DOHH2 (cell line): ENCODE results near the gene ZNF544.
"Not testable (repeated sequence)": the region's sequence is repeated elsewhere in the genome, so short reads cannot be mapped to it uniquely, and the experiment has no call there.

Experiments
- H3F3A ChIP-seq: fragments of 200-600 bp; sonication (generic), shearing (Covaris generic); 2 replicates; pipeline ENCODE4 v1.6.0; 2016; ENCODE audit warnings: antibody characterized with exemption, mild to moderate bottlenecking; ENCODE audit not compliant: control insufficient read depth, insufficient read depth
- H3K27ac ChIP-seq: fragments of 200-600 bp; sonication (generic); 2 replicates; pipeline ENCODE4 v1.5.1; 2014; ENCODE audit warnings: low read depth, mild to moderate bottlenecking, low read length, moderate library complexity
- H3K27me3 ChIP-seq: fragments of 200-600 bp; sonication (generic); 2 replicates; pipeline ENCODE4 v1.6.1; 2014; ENCODE audit warnings: mild to moderate bottlenecking, low read length, mixed read lengths; ENCODE audit not compliant: control insufficient read depth
- H3K36me3 ChIP-seq: fragments of 200-600 bp; sonication (generic); 2 replicates; pipeline ENCODE4 v1.6.1; 2014; ENCODE audit warnings: mild to moderate bottlenecking, low read length, moderate library complexity, mixed read lengths; ENCODE audit not compliant: control insufficient read depth
- H3K4me1 ChIP-seq: fragments of 200-600 bp; sonication (generic); 2 replicates; pipeline ENCODE4 v1.6.1; 2014; ENCODE audit warnings: mild to moderate bottlenecking, low read length, mixed read lengths; ENCODE audit not compliant: control insufficient read depth
- H3K4me2 ChIP-seq: fragments of 200-600 bp; sonication (generic); 2 replicates; pipeline ENCODE4 v1.6.0; 2014; ENCODE audit warnings: mild to moderate bottlenecking, low read length, moderate library complexity
- H3K4me3 ChIP-seq: fragments of 200-600 bp; sonication (generic); 2 replicates; pipeline ENCODE4 v1.5.1; 2014; ENCODE audit warnings: mild to moderate bottlenecking, low read length, mixed read lengths
- H3K79me2 ChIP-seq: fragments of 200-600 bp; sonication (generic); 2 replicates; pipeline ENCODE4 v1.6.1; 2014; ENCODE audit warnings: mild to moderate bottlenecking, low read length, mixed read lengths; ENCODE audit not compliant: control insufficient read depth
- H3K9me2 ChIP-seq: fragments of 200-600 bp; sonication (generic); replicated peaks from 2 replicates; pipeline ENCODE4 v1.6.1; 2014; ENCODE audit warnings: mild to moderate bottlenecking, low read length, mixed read lengths; ENCODE audit not compliant: control insufficient read depth
- H3K9me3 ChIP-seq: fragments of 200-600 bp; sonication (generic); 2 replicates; pipeline ENCODE4 v1.6.1; 2014; ENCODE audit warnings: antibody characterized with exemption, low read length, mixed read lengths; ENCODE audit not compliant: control insufficient read depth, insufficient read depth
- H4K20me1 ChIP-seq: fragments of 200-600 bp; sonication (generic); 2 replicates; pipeline ENCODE4 v1.6.0; 2014; ENCODE audit warnings: low read depth, mild to moderate bottlenecking, antibody characterized with exemption, low read length, moderate library complexity; ENCODE audit not compliant: control insufficient read depth, insufficient read depth
- CTCF ChIP-seq: fragments of 200-600 bp; sonication (generic); IDR thresholded peaks from one replicate; pipeline ENCODE4 v1.5.1; 2014; ENCODE audit warnings: antibody characterized with exemption, mild to moderate bottlenecking, low read depth, low read length; ENCODE audit not compliant: poor library complexity, severe bottlenecking
- EZH2phosphoT487 ChIP-seq: fragments of 200-600 bp; sonication (generic); IDR thresholded peaks from 2 replicates; pipeline ENCODE4 v1.6.1; 2017; ENCODE audit warnings: borderline replicate concordance, mild to moderate bottlenecking, antibody characterized with exemption, low read length, moderate library complexity, mixed read lengths

ZNF544 gene

GRCh38 chr19:58307736-58308135 is 79.0 kb downstream of the ZNF544 start:
- Histone ChIP-seq H3K9me3 (peaks cover 56% of the 10 kb centered on the region), H3K79me2 (peaks cover 51% of the 10 kb centered on the region)

DNA sequence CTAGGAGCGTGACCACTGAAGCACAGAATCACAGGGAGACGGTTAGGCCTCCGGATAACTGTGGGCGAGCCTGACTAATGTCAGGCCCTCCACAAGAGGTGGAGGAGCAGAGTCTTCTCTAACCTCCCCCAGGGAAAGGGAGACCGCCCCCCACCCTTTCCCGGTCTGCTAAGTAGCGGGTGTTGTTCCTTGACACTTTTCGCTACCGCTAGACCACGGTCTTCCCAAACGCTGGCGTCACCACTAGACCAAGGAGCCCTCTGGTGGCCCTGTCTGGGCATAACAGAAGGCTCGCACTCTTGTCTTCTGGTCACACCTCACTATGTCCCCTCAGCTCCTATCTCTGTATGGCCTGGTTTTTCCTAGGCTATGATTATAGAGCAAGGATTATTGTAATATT is 82.0 kb downstream of the ZNF544 start:
- H3K9me3 ChIP-seq, result peaks cover 53% of the 10 kb centered on the region
- peaks cover 88% of the 10 kb centered on the region for H3K36me3 ChIP-seq
- not testable (repeated sequence) for H3K27ac ChIP-seq, H3F3A ChIP-seq, H3K4me1 ChIP-seq, H4K20me1 ChIP-seq, H3K4me3 ChIP-seq, H3K4me2 ChIP-seq, H3K9me2 ChIP-seq, H3K27me3 ChIP-seq
- peaks cover 46% of the 10 kb centered on the region for H3K79me2 ChIP-seq

More at GRCh38 chr19:58307736-58308135, 79.0 kb downstream of the ZNF544 start:
- Histone ChIP-seq H3K4me2 (no peak overlapping the region), H3F3A (no peaks in the 10 kb centered on the region), H4K20me1 (no peaks in the 10 kb centered on the region), H3K36me3 (peaks cover 68% of the 10 kb centered on the region), H3K27me3 (no peaks in the 10 kb centered on the region), H3K4me1 (peaks cover 15% of the 10 kb centered on the region), H3K4me3 (no peak overlapping the region), H3K9me2 (no peaks in the 10 kb centered on the region), H3K27ac (no peak overlapping the region)
- TF ChIP-seq EZH2phosphoT487 (no peak), CTCF (no peak)

GRCh38 chr19:58311345-58311865 is 82.7 kb downstream of the ZNF544 start:
- Histone ChIP-seq H3K27me3 (no peaks in the 10 kb centered on the region), H3K9me2 (no peaks in the 10 kb centered on the region), H3K36me3 (peaks cover 83% of the 10 kb centered on the region), H3K27ac (no peak overlapping the region), H3K9me3 (peaks cover 47% of the 10 kb centered on the region), H4K20me1 (no peaks in the 10 kb centered on the region), H3K4me1 (peaks cover under 1% of the 10 kb centered on the region), H3K4me2 (no peak overlapping the region), H3K4me3 (no peak overlapping the region), H3K79me2 (peaks cover 39% of the 10 kb centered on the region), H3F3A (no peaks in the 10 kb centered on the region)
- TF ChIP-seq EZH2phosphoT487 (no peak), CTCF (no peak)
